ENCODE data around the gene SLC25A40.

The SLC25A40 gene

GRCh38 chr7:87818336-87818735 is 57.8 kb downstream of the SLC25A40 start:
- Histone ChIP-seq H3K9me3 (ENCODE audit: low read depth, low read length) (no peaks in the 10 kb centered on the region), H3K9ac (ENCODE audit: insufficient read length) (no peak overlapping the region), H3K36me3 (ENCODE audit: insufficient read depth, low read length) (no peaks in the 10 kb centered on the region), H3K27ac (no peak overlapping the region), H3K4me3 (no peak overlapping the region)
- DNase-seq (ENCODE audit: low read depth, low spot score), result no peak
- no peak for TF ChIP-seq EZH2 (IDR thresholded peaks at IDR 0.05)
- TF ChIP-seq POLR2AphosphoS5 (IDR thresholded peaks at IDR 0.05; ENCODE audit: borderline replicate concordance, low read depth, low read length), result no peak
- no peak for TF ChIP-seq FOXP2 (optimal IDR thresholded peaks at IDR 0.05; ENCODE audit: control extremely low read depth, extremely low read length, insufficient read depth)

- no peak overlapping the region for H3K27ac ChIP-seq
- H3K4me3 ChIP-seq, result no peak overlapping the region
- TF ChIP-seq POLR2AphosphoS5 (IDR thresholded peaks at IDR 0.05; ENCODE audit: borderline replicate concordance, low read depth, low read length) (no peak), EZH2 (IDR thresholded peaks at IDR 0.05) (no peak), FOXP2 (optimal IDR thresholded peaks at IDR 0.05; ENCODE audit: control extremely low read depth, extremely low read length, insufficient read depth) (no peak)
- H3K9me3 ChIP-seq (ENCODE audit: low read depth, low read length), result no peaks in the 10 kb centered on the region
- no peak for DNase-seq (ENCODE audit: low read depth, low spot score)
- H3K36me3 ChIP-seq (ENCODE audit: insufficient read depth, low read length), result no peaks in the 10 kb centered on the region
- H3K9ac ChIP-seq (ENCODE audit: insufficient read length), result no peak overlapping the region
Observed at GRCh38 chr7:87816389-87816788, 59.8 kb downstream of the SLC25A40 start.

GRCh38 chr7:87810726-87811125 is 65.4 kb downstream of the SLC25A40 start:
- H3K4me3 ChIP-seq, result no peak overlapping the region
- no peak for DNase-seq (ENCODE audit: low read depth, low spot score)
- H3K9me3 ChIP-seq (ENCODE audit: low read depth, low read length), result no peaks in the 10 kb centered on the region
- no peak for TF ChIP-seq FOXP2 (optimal IDR thresholded peaks at IDR 0.05; ENCODE audit: control extremely low read depth, extremely low read length, insufficient read depth)
- TF ChIP-seq POLR2AphosphoS5 (IDR thresholded peaks at IDR 0.05; ENCODE audit: borderline replicate concordance, low read depth, low read length), result no peak
- TF ChIP-seq EZH2 (IDR thresholded peaks at IDR 0.05), result no peak
- no peaks in the 10 kb centered on the region for H3K36me3 ChIP-seq (ENCODE audit: insufficient read depth, low read length)
- no peak overlapping the region for H3K27ac ChIP-seq
- H3K9ac ChIP-seq (ENCODE audit: insufficient read length), result no peak overlapping the region

- DNase-seq (ENCODE audit: low read depth, low spot score), result no peak
- no peak overlapping the region for H3K4me3 ChIP-seq
- TF ChIP-seq POLR2AphosphoS5 (IDR thresholded peaks at IDR 0.05; ENCODE audit: borderline replicate concordance, low read depth, low read length), result no peak
- no peak for TF ChIP-seq FOXP2 (optimal IDR thresholded peaks at IDR 0.05; ENCODE audit: control extremely low read depth, extremely low read length, insufficient read depth)
- no peak for TF ChIP-seq EZH2 (IDR thresholded peaks at IDR 0.05)
- no peaks in the 10 kb centered on the region for H3K36me3 ChIP-seq (ENCODE audit: insufficient read depth, low read length)
- no peak overlapping the region for H3K9ac ChIP-seq (ENCODE audit: insufficient read length)
- H3K9me3 ChIP-seq (ENCODE audit: low read depth, low read length), result no peaks in the 10 kb centered on the region
- no peak overlapping the region for H3K27ac ChIP-seq
Observed at GRCh38 chr7:87810130-87810529, 66.0 kb downstream of the SLC25A40 start.

- no peak for DNase-seq (ENCODE audit: low read depth, low spot score)
- no peaks in the 10 kb centered on the region for H3K36me3 ChIP-seq (ENCODE audit: insufficient read depth, low read length)
- H3K27ac ChIP-seq, result no peak overlapping the region
- no peak overlapping the region for H3K9ac ChIP-seq (ENCODE audit: insufficient read length)
- no peaks in the 10 kb centered on the region for H3K9me3 ChIP-seq (ENCODE audit: low read depth, low read length)
- no peak overlapping the region for H3K4me3 ChIP-seq
- TF ChIP-seq FOXP2 (optimal IDR thresholded peaks at IDR 0.05; ENCODE audit: control extremely low read depth, extremely low read length, insufficient read depth) (no peak), EZH2 (IDR thresholded peaks at IDR 0.05) (no peak), POLR2AphosphoS5 (IDR thresholded peaks at IDR 0.05; ENCODE audit: borderline replicate concordance, low read depth, low read length) (no peak)
Observed at GRCh38 chr7:87806150-87806549, 70.0 kb downstream of the SLC25A40 start.

GRCh38 chr7:87797798-87798403 is 78.3 kb downstream of the SLC25A40 start:
- DNase-seq (ENCODE audit: low read depth, low spot score), result peak; percentile 16

GRCh38 chr7:87797395-87797794 is 78.8 kb downstream of the SLC25A40 start:
- no peak for DNase-seq (ENCODE audit: low read depth, low spot score)
- no peak overlapping the region for H3K9ac ChIP-seq (ENCODE audit: insufficient read length)
- no peaks in the 10 kb centered on the region for H3K36me3 ChIP-seq (ENCODE audit: insufficient read depth, low read length)
- no peaks in the 10 kb centered on the region for H3K9me3 ChIP-seq (ENCODE audit: low read depth, low read length)
- no peak overlapping the region for H3K4me3 ChIP-seq
- H3K27ac ChIP-seq, result no peak overlapping the region
- no peak for TF ChIP-seq FOXP2 (optimal IDR thresholded peaks at IDR 0.05; ENCODE audit: control extremely low read depth, extremely low read length, insufficient read depth)
- no peak for TF ChIP-seq POLR2AphosphoS5 (IDR thresholded peaks at IDR 0.05; ENCODE audit: borderline replicate concordance, low read depth, low read length)
- TF ChIP-seq EZH2 (IDR thresholded peaks at IDR 0.05), result no peak

More at GRCh38 chr7:87797798-87798403, 78.3 kb downstream of the SLC25A40 start:
- no peaks in the 10 kb centered on the region for H3K9me3 ChIP-seq (ENCODE audit: low read depth, low read length)
- no peak overlapping the region for H3K27ac ChIP-seq
- H3K36me3 ChIP-seq (ENCODE audit: insufficient read depth, low read length), result no peaks in the 10 kb centered on the region
- no peak overlapping the region for H3K9ac ChIP-seq (ENCODE audit: insufficient read length)
- no peak overlapping the region for H3K4me3 ChIP-seq
- TF ChIP-seq POLR2AphosphoS5 (IDR thresholded peaks at IDR 0.05; ENCODE audit: borderline replicate concordance, low read depth, low read length) (no peak), FOXP2 (optimal IDR thresholded peaks at IDR 0.05; ENCODE audit: control extremely low read depth, extremely low read length, insufficient read depth) (no peak), EZH2 (IDR thresholded peaks at IDR 0.05) (no peak)

- Histone ChIP-seq H3K27ac (no peak overlapping the region), H3K9ac (ENCODE audit: insufficient read length) (no peak overlapping the region)
- TF ChIP-seq EZH2 (IDR thresholded peaks at IDR 0.05) (no peak), FOXP2 (optimal IDR thresholded peaks at IDR 0.05; ENCODE audit: control extremely low read depth, extremely low read length, insufficient read depth) (no peak), POLR2AphosphoS5 (IDR thresholded peaks at IDR 0.05; ENCODE audit: borderline replicate concordance, low read depth, low read length) (no peak)
Observed at GRCh38 chr7:87785368-87785995, 90.7 kb downstream of the SLC25A40 start.

More at GRCh38 chr7:87785368-87785995, 90.7 kb downstream of the SLC25A40 start:
- no peak for DNase-seq (ENCODE audit: low read depth, low spot score)
- Histone ChIP-seq H3K4me3 (no peak overlapping the region), H3K36me3 (ENCODE audit: insufficient read depth, low read length) (no peaks in the 10 kb centered on the region), H3K9me3 (ENCODE audit: low read depth, low read length) (no peaks in the 10 kb centered on the region)
